ENCODE data around the gene SIGLEC15.
"Not testable (repeated sequence)": the region's sequence is repeated elsewhere in the genome, so short reads cannot be mapped to it uniquely, and the experiment has no call there.

Gene SIGLEC15

GRCh38 chr18:45847119-45847518 is 21.6 kb downstream of the SIGLEC15 start:
- no peak for DNase-seq

GRCh38 chr18:45848643-45849042 is 23.2 kb downstream of the SIGLEC15 start:
- not testable (repeated sequence) for DNase-seq

- no peak for DNase-seq
Measured at GRCh38 chr18:45849529-45849928, 24.1 kb downstream of the SIGLEC15 start.

GRCh38 chr18:45850021-45850420 is 24.5 kb downstream of the SIGLEC15 start:
- DNase-seq, result no peak

GRCh38 chr18:45851161-45851925 is 25.9 kb downstream of the SIGLEC15 start:
- no peak for DNase-seq

- DNase-seq, result no peak
Measured at GRCh38 chr18:45852631-45853030, 27.2 kb downstream of the SIGLEC15 start.

GRCh38 chr18:45854036-45854586 is 28.6 kb downstream of the SIGLEC15 start:
- no peak for DNase-seq

GRCh38 chr18:45856531-45856930 is 31.1 kb downstream of the SIGLEC15 start:
- peak; percentile 67 for DNase-seq

GRCh38 chr18:45859334-45859733 is 33.9 kb downstream of the SIGLEC15 start:
- DNase-seq, result no peak

- no peak for DNase-seq
Measured at GRCh38 chr18:45860492-45860891, 35.0 kb downstream of the SIGLEC15 start.

GRCh38 chr18:45860971-45861370 is 35.5 kb downstream of the SIGLEC15 start:
- no peak for DNase-seq

GRCh38 chr18:45861926-45862325 is 36.5 kb downstream of the SIGLEC15 start:
- DNase-seq, result no peak

GRCh38 chr18:45863469-45863868 is 38.0 kb downstream of the SIGLEC15 start:
- no peak for DNase-seq

GRCh38 chr18:45864081-45864480 is 38.6 kb downstream of the SIGLEC15 start:
- no peak for DNase-seq

- no peak for DNase-seq
Measured at GRCh38 chr18:45865466-45865865, 40.0 kb downstream of the SIGLEC15 start.

GRCh38 chr18:45870419-45870818 is 44.9 kb downstream of the SIGLEC15 start:
- DNase-seq, result no peak

GRCh38 chr18:45871431-45872084 is 46.1 kb downstream of the SIGLEC15 start:
- DNase-seq, result no peak

GRCh38 chr18:45874491-45875184 is 49.2 kb downstream of the SIGLEC15 start:
- DNase-seq, result no peak

- no peak for DNase-seq
Measured at GRCh38 chr18:45876161-45876560, 50.7 kb downstream of the SIGLEC15 start.

- DNase-seq, result no peak
Measured at GRCh38 chr18:45877403-45877802, 51.9 kb downstream of the SIGLEC15 start.

- DNase-seq, result peak; percentile 55
Measured at GRCh38 chr18:45879681-45880655, 54.5 kb downstream of the SIGLEC15 start.

- DNase-seq, result no peak
Measured at GRCh38 chr18:45880876-45881558, 55.5 kb downstream of the SIGLEC15 start.

Measured in fibroblast of skin of right quadriceps (primary cell).